Activated naive CD4-positive, alpha-beta T cell (primary cell): ENCODE measurements around the gene SUMF2.
"Not testable (repeated sequence)": the region's sequence is repeated elsewhere in the genome, so short reads cannot be mapped to it uniquely, and the experiment has no call there.

Source experiments
- DNase-seq, 4 experiments: peaks; one replicate each; lab custom pipeline; 2025; lab: John Stamatoyannopoulos, UW

Gene SUMF2

DNA sequence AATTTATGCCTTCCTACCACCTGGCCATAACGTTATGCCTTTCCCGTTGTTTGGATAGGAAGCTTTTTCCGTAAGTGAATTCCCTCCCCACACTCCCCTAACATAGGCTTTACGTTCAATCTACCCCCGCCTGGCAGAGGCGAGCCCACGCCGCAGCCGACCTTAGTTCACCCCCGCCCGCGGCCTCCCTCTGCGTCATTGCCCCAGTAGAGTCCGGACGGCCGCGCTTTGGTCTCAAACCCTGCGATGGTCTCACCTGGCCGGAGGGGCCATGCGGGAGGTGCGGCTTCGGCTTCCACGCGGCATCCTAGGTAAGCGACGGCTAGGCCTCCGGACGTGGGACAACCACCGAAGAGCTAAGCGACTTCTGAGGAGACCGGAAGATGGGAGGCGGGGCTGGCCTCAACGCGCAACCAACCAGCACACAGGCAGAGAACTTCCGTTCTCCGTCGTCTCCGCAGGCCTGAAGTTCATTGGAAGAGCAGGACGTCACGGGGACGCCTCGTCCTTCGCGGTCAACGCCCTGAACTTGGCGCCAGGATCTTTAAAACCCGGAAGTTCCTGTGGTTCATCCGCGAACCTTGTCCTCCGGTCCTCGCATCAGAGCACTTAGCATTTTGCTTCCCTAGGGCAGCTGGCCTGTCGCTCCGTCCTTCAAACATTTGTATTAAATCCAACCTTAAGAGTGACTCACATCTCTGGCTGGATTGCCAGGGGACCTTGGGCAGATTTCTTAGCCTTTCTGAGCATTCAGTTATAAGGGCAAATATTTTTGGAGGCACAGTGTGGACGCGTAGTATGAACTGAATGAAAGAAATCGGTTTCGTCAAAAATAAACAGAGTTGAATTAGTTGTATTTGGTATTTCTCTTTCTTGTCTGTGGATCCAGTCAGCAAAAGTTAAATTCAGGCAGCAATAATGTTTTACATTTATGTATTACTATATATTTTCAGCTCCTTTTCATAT, 42.3 kb downstream of the SUMF2 start, which contains the start of gene CHCHD2:
Gene CHCHD2, minus strand, starts transcription at position 369 of the 966 bp plus-strand sequence. Its CDS starts 63 bp downstream, at position 306.
- peak; percentile 63 to 86 (median 80) for DNase-seq

DNA sequence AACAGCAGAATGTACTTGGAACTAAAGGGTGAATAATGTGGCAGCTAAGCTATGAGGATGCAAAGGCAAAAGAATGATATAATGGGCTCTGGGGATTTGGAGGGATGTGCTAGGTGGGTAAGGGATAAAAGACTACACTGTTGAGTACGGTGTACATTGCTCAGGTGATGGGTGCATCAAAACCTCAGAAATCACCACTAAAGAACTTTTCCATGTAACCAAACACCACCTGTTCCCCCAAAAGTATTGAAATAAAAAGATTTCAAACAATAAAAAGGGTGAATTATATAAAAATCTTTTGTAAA, 43.8 kb downstream of the SUMF2 start:
- DNase-seq: no peak

DNA sequence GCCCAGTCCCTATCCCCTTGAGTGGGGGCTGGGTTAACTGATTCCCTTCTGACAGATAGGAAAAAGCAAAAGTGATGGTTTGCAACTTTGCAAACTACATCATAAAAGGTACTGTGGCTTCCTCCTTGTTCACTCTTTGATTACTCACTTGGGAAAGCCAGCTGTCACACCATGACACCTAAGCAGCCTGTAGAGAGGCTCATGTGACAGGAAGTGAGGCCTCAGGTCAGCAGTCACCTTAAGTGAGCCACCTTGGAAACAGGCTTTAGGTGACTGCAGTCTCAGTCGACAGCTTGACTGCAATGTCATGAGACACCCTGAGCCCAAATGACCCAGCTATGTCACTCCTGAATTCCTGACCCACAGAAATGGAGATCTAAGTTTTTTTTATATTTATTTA, 46.5 kb downstream of the SUMF2 start:
- no peak for DNase-seq

DNA sequence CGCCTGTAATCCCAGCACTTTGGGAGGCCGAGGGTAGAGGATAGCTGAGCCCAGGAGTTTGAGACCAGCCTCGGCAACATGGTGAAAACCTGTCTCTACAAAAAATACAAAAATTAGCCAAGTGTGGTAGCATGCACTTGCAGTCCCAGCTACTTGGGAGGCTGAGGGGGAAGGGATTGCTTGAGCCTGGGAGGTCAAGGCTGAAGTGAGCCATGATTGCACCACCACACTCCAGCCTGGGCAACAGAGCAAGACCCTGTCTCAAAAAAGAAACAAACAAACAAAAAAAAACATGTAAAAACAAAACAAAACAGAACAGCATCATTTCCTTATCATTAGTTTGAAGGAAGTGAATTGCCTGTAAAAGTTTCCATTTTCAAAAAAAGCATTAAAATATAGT, 48.2 kb downstream of the SUMF2 start:
- DNase-seq: not testable (repeated sequence)

DNA sequence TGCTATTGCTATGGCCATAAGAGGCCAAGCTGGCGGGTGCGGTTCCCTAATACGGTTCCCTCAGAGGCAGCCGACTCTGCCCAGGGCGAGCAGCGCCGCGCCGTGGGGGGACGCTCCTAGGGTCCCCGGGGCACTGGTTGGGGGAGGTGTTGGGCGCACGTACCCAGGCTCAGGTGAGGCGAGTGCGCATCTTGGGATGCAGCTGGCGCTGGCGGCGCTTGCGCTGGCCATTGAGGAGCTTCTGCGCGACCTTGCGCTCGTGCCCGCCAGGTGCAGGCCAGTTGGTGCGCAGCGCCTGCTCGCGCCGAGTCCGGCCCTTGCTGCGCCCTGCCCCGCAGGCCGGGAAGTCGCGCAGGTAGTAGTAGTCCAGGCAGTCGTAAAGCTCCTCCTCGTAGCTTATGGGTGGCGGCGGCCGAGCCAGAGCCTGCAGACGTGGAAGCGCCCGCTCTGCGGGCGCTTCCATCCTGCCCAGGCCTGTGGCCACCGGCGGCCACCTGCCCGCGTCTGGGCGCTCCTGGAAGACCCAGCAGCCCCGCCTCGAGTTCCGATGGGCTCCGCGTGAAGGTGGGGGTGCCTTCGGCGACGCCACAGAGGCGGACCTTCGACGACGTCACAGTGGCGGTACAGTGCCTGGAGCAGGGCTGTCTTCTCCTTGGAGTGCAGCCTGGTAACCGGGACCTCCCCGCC, 51.9 kb downstream of the SUMF2 start, which contains the start of gene NUPR2:
Gene NUPR2, minus strand, starts transcription at position 566 of the 687 bp plus-strand sequence. Its CDS starts 103 bp downstream, at position 463.
- no peak for DNase-seq

DNA sequence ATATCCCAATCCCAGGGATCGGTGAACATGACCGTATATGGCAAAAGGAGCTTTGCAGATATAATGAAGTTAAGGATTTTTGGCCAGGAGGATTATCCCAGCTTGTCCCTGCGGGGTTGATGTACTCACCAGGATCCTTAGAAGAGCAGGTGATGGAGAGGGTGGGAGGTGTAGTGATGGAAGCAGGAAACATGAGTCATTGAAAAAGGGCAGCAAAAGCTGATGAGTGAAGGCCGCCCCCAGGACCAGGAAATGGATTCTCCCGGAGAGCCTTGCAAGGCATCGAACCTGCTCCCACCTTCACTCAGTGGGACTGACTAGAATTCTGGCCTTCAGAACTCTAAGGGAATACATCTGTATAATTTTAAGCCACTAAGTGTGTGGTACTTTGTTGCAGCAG, 57.4 kb downstream of the SUMF2 start:
- no peak for DNase-seq

DNA sequence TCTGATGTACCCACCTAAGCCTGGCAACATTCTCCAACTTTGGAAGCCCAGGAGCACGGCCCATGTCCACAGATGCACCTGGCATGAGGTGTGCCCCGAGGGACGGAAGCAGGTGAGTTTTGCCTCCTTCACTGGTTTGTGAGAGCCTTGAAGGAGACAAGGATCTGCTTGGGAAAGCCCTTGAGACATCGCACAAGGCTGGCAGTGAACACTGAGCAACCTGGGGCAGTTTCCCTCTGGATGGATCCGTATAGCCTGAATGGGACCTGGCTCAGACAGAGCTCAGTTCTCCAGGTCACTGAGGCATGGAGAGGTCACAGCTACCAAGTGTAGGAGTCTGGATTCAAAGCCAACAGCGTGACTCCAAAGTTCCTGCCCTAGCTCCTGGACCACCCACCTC, 60.9 kb downstream of the SUMF2 start:
- no peak for DNase-seq

DNA sequence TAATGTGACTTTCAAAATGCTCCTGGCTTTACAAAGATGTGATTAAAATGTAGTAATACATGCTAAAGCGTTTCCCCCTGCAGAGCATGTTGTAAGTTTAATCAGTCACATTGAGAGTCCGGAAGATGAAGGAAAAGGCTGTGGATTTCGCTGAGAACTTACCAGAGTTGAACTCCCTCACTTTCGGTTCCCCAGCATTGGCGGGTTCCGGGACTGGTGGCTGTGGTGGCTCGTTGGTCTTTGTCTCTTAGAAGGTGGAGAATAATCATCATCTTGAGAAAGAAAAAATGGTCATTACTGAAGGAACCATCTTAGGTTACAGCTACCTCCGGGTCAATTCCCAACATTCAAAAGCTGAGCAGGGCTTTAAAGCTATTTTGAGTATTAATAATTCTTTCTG, 61.7 kb downstream of the SUMF2 start:
- DNase-seq: no peak

DNA sequence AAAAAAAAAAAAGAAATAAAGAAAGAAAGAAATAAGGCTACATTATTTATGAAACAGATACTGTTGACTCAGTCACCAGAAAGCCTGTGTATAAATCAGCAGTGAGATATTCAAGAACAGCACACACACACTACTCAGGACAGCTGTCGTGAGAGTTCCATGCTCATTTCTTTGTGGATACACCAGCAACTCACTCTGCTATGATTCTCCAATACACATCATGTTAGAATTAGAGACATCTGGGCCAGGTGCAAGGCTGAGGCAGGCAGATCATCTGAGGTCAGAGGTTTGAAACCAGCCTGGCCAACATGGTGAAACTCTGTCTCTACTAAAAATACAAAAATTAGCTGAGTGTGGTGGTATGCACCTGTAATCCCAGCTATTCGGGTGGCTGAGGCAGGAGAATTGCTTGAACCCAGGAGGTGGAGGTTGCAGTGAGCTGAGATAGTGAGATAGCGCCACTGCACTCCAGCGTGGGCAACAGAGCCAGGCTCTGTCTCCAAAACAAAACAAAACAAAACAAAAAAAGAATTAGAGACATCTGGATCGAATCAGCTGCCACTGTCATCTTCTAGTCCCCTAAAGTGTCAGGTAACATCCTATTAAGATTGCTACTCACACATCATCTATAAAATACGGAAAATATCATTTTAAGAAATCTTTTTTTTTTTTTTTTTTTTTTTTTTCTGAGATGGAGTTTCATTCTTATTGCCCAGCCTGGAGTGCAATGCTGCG, 63.3 kb downstream of the SUMF2 start:
- DNase-seq: no peak
